Naive thymus-derived CD4-positive, alpha-beta T cell (primary cell): Measurements from ENCODE around the gene HAGH. TPM values are rescaled to one million over a fixed set of nuclear protein-coding genes. Genes with fewer than 3 reads are reported as not detected.

Experiments used
- ATAC-seq: fragments of 150-1000 bp; cut with Tn5 transposase; 2 replicates; pipeline ENCODE4 v1.10.0; 2021; ENCODE audit warnings: mild to moderate bottlenecking, moderate library complexity
- CTCF ChIA-PET: fragments of 350-600 bp; sonication (Branson Sonifier 250); formaldehyde crosslinking; loops from one replicate; lab custom pipeline; 2021; ENCODE audit warnings: antibody characterized with exemption; lab: Charles Lee
- POLR2A ChIA-PET: fragments of 350-600 bp; sonication (Branson Sonifier 250); formaldehyde crosslinking; loops from one replicate; lab custom pipeline; 2021; ENCODE audit warnings: antibody characterized with exemption, inconsistent platforms; lab: Charles Lee
- DNase-seq, 9 donors: peaks; one replicate each; pipeline versions ENCODE4 v3.0.0 to v3.0.0-alpha.2; 2020 to 2022; ENCODE audit warnings: mixed read lengths in 1 of 9
- H3K27ac ChIP-seq: one replicate; pipeline ENCODE4 v1.7.0; 2013; ENCODE audit warnings: mild to moderate bottlenecking, low read depth, low read length, moderate library complexity
- H3K27me3 ChIP-seq, 2 donors: one replicate each; pipeline ENCODE4 v1.7.0; 2013; ENCODE audit warnings: low read length in 2 of 2, mild to moderate bottlenecking in 2 of 2, moderate library complexity in 2 of 2; ENCODE audit not compliant: control insufficient read depth in 2 of 2, insufficient read depth in 2 of 2
- H3K36me3 ChIP-seq, 3 experiments: 1 replicate in 2 of 3; 2 replicates in 1 of 3; pipeline ENCODE4 v1.7.0; 2013; ENCODE audit warnings: low read length in 3 of 3, mild to moderate bottlenecking in 3 of 3, moderate library complexity in 1 of 3; ENCODE audit not compliant: insufficient read depth in 3 of 3, control insufficient read depth in 2 of 3
- H3K4me1 ChIP-seq, 2 donors: one replicate each; pipeline ENCODE4 v1.7.0; 2013; ENCODE audit warnings: low read length in 2 of 2, mild to moderate bottlenecking in 2 of 2, moderate library complexity in 1 of 2; ENCODE audit not compliant: control insufficient read depth in 2 of 2, insufficient read depth in 2 of 2
- H3K4me3 ChIP-seq: 2 replicates; pipeline ENCODE4 v1.7.0; 2013; ENCODE audit warnings: mild to moderate bottlenecking, low read length
- H3K9me3 ChIP-seq, 3 experiments: 1 replicate in 2 of 3; 2 replicates in 1 of 3; pipeline ENCODE4 v1.7.0; 2013; ENCODE audit warnings: low read length in 3 of 3; ENCODE audit not compliant: control insufficient read depth in 2 of 3
- H3K27ac Mint-ChIP-seq, 9 donors: one replicate each; pipeline ENCODE4 v1.8.0; 2020 to 2022; ENCODE audit warnings: mixed read lengths in 9 of 9, mild to moderate bottlenecking in 8 of 9, moderate library complexity in 5 of 9, inconsistent platforms in 2 of 9
- H3K27me3 Mint-ChIP-seq, 5 donors: one replicate each; pipeline ENCODE4 v1.8.0; 2021 to 2022; ENCODE audit warnings: mixed read lengths in 5 of 5, mild to moderate bottlenecking in 1 of 5
- H3K36me3 Mint-ChIP-seq, 5 donors: one replicate each; pipeline ENCODE4 v1.8.0; 2020 to 2022; ENCODE audit warnings: mixed read lengths in 5 of 5, mild to moderate bottlenecking in 3 of 5, inconsistent platforms in 1 of 5
- H3K4me1 Mint-ChIP-seq, 7 donors: one replicate each; pipeline ENCODE4 v1.8.0; 2020 to 2022; ENCODE audit warnings: mixed read lengths in 7 of 7, mild to moderate bottlenecking in 3 of 7, inconsistent platforms in 1 of 7
- H3K4me3 Mint-ChIP-seq, 10 donors: one replicate each; pipeline ENCODE4 v1.8.0; 2020 to 2022; ENCODE audit warnings: mild to moderate bottlenecking in 10 of 10, mixed read lengths in 10 of 10, moderate library complexity in 6 of 10, inconsistent platforms in 2 of 10
- H3K9me3 Mint-ChIP-seq, 11 donors: one replicate each; pipeline ENCODE4 v1.8.0; 2020 to 2022; ENCODE audit warnings: mixed read lengths in 11 of 11, mild to moderate bottlenecking in 4 of 11, inconsistent platforms in 1 of 11, moderate library complexity in 1 of 11
- intact Hi-C, 2 donors: fragments of 100-400 bp; cut with micrococcal nuclease; formaldehyde crosslinking; loops; one replicate each; pipeline ENCODE4 v1.15.1; 2023
- polyA plus RNA-seq, 2 donors: library from polyadenylated mRNA; unstranded; fragments of 300-500 nt; fragmentation: Illumina TruSeq; gene quantifications; one replicate each; pipeline ENCODE4 v1.2.3, GENCODE V29; 2021
- total RNA-seq, 6 experiments: library from RNA in 5 of 6; stranded (reverse) in 5 of 6; gene quantifications; 1 replicate in 5 of 6; 2 replicates in 1 of 6; pipeline ENCODE4 v1.2.3 and lab custom pipeline; 2021 to 2026

The HAGH gene
- total and polyA plus RNA-seq, 7 experiments from 2014 or later = 39.4 to 72.9 (median 48.9) TPM

DNA sequence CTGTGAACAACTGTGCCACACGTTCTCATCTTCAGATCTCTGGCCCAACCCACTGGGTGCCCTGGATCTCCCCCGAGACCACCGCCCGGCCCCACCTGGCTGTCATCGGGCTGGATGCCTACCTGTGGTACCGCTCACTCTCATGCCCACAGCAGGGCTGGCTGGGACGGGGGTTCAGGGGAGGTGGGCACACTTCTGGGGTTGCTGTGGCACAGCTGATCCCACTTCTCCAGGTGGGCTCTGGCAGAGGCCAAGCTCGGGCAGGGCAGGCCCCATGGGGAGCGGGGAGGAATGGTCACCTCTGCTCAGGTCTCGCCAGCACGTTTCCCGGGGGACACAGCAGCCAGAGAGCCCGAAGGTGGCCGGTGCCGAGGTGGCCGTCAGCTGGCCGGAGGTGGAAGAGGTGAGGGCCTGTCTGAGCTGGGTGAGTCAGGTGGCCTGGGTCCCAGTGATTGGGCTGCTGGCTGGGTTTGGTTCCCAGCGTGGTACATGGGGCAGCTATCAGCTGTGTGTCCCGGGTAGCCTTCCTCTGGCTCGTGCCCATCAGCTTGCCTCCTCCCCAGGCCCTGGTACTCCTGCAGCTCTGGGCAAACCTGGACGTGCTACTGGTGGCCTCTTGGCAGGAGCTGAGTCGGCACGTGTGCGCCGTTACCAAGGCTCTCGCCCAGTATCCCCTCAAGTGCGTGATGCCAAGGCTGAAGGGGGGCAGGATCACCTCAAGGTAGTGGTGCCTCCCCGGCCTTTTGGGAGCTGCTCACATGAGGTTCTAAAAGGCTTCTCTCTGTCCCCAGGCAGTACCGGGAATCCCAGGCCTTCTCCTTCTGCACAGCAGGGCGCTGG lies 51.4 kb downstream of the HAGH start:
- Mint-ChIP-seq H3K36me3 (peaks cover 0 to 8% (median 0%) of the 10 kb centered on the region in 5 donors), H3K27ac (peak overlapping the region in 1 of 9 donors; percentile 62), H3K4me3 (peak overlapping the region in 8 of 10 donors; percentile 20 to 91 (median 42)), H3K4me1 (peaks cover 8 to 24% (median 10%) of the 10 kb centered on the region in 7 donors), H3K27me3 (peaks cover 0 to 2% (median 0%) of the 10 kb centered on the region in 5 donors), H3K9me3 (peaks cover 0 to 3% (median 0%) of the 10 kb centered on the region in 11 donors)
- peaks cover 0 to 59% (median 0%) of the 10 kb centered on the region in 3 experiments for H3K36me3 ChIP-seq
- intact Hi-C loops = loop anchor here in 1 of 2 donors (10.0 kb wide), 1 partner anchor 430 kb away; no protein-coding TSS in a partner anchor
- H3K27me3 ChIP-seq = no peaks in the 10 kb centered on the region
- POLR2A ChIA-PET = interaction anchor here (1.1 to 7.9 kb wide), 5 partner anchors 6 to 69 kb away, joined by 3 to 93 read pairs (median 5); partner anchors contain the start of genes FAHD1, HAGH, MAPK8IP3 and NUBP2
- no peak for ATAC-seq
- no peaks in the 10 kb centered on the region for H3K9me3 ChIP-seq
- peaks cover 13 to 25% of the 10 kb centered on the region in 2 donors for H3K4me1 ChIP-seq
- H3K27ac ChIP-seq = no peak overlapping the region
- H3K4me3 ChIP-seq = no peak overlapping the region
- CTCF ChIA-PET = interaction anchor here (1.4 kb wide), 1 partner anchor 7 kb away, joined by 8 read pairs; the partner anchor contains the start of genes NUBP2 and SPSB3
- no peak for DNase-seq

DNA sequence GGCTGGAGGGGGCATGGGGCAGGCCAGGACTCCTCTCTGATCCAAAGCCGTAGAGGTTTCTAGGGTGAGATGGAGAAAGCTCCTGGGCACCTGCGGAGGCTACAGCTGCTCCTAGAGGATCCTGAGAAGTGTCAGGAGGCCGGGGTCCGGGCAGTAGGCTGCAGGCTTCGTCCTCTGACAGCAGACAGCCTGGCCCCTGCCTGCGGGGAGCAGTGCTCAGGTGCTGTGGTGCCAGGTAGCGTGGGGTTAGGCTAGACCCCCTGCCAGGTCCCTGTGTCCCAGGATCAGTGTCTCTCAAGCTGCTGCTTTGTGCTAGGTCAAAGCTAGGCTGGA lies 52.2 kb downstream of the HAGH start:
- ATAC-seq (no peak), DNase-seq (no peak)
- peak overlapping the region; percentile 85 for H3K27ac ChIP-seq
- CTCF ChIA-PET = interaction anchor here (0.6 to 1.4 kb wide), 2 partner anchors 8 to 84 kb away, joined by 3 to 8 read pairs; partner anchors contain the start of genes NUBP2 and SPSB3
- Mint-ChIP-seq H3K4me1 (peaks cover 8 to 23% (median 13%) of the 10 kb centered on the region in 7 donors), H3K36me3 (peaks cover 0 to 9% (median 0%) of the 10 kb centered on the region in 5 donors), H3K9me3 (peaks cover 0 to 3% (median 0%) of the 10 kb centered on the region in 11 donors), H3K4me3 (peak overlapping the region in 5 of 10 donors; percentile 6 to 91 (median 58)), H3K27me3 (peaks cover 0 to 2% (median 0%) of the 10 kb centered on the region in 5 donors), H3K27ac (peak overlapping the region in 1 of 9 donors; percentile 59)
- no peaks in the 10 kb centered on the region for H3K27me3 ChIP-seq
- no peaks in the 10 kb centered on the region for H3K9me3 ChIP-seq
- H3K4me1 ChIP-seq = peaks cover 13 to 26% of the 10 kb centered on the region in 2 donors
- peaks cover 0 to 51% (median 0%) of the 10 kb centered on the region in 3 experiments for H3K36me3 ChIP-seq
- POLR2A ChIA-PET = interaction anchor here (1.1 to 7.9 kb wide), 5 partner anchors 7 to 69 kb away, joined by 3 to 93 read pairs (median 5); partner anchors contain the start of genes FAHD1, HAGH, MAPK8IP3 and NUBP2
- intact Hi-C loops = loop anchor here in 1 of 2 donors (5.0 to 10.0 kb wide), 3 partner anchors 242 to 493 kb away; partner anchors contain the start of genes RNPS1 and TMEM204
- H3K4me3 ChIP-seq = no peak overlapping the region

DNA sequence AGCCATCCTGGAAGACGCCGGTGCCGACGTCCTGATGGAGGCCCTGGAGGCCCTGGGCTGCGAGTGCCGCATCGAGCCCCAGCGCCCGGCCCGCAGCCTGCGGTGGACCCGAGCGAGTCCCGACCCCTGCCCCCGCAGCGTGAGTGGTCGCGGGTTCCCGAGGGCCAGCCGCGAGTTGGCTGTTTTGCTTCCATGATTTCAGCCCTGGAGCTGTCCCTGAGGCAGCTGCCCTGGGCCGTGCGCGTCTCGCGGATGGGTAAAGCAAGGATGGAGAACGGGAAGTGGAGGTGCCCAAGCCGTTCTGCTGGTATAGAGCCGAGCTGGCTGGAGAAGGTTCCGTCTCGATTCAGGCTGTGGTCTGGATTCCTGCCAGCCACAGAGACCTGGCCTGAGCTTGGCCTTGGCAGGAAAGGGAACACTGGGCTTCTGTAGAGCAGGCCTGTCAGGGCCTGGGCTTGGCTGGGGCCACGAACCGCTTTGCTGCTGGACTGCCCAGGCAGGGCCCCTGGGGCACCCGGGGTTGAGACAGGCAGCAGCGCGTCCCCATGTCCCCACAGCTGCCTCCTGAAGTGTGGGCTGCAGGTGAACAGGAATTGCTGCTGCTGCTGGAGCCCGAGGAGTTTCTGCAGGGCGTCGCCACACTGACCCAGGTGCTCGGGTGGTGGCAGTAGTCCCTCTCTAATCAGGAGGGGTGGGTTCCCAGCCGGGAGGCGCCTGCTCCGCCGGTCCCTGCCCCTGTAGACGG lies 52.8 kb downstream of the HAGH start:
- Mint-ChIP-seq H3K36me3 (peaks cover 0 to 9% (median 0%) of the 10 kb centered on the region in 5 donors), H3K27ac (peak overlapping the region in 6 of 9 donors; percentile 43 to 92 (median 61)), H3K4me1 (peaks cover 8 to 23% (median 11%) of the 10 kb centered on the region in 7 donors), H3K9me3 (peaks cover 0 to 3% (median 0%) of the 10 kb centered on the region in 11 donors), H3K4me3 (peak overlapping the region; percentile 74 to 99 (median 96)), H3K27me3 (peaks cover 0 to 2% (median 0%) of the 10 kb centered on the region in 5 donors)
- DNase-seq (peak in 1 of 9 donors; percentile 38), ATAC-seq (peak; percentile 4)
- Histone ChIP-seq H3K9me3 (no peaks in the 10 kb centered on the region), H3K36me3 (peaks cover 0 to 47% (median 0%) of the 10 kb centered on the region in 3 experiments), H3K27me3 (no peaks in the 10 kb centered on the region), H3K4me1 (peaks cover 13 to 26% of the 10 kb centered on the region in 2 donors), H3K27ac (peak overlapping the region; percentile 85), H3K4me3 (peak overlapping the region; percentile 70)
- ChIA-PET CTCF (interaction anchor here (0.6 to 1.4 kb wide), 2 partner anchors 9 to 84 kb away, joined by 3 to 8 read pairs; partner anchors contain the start of genes NUBP2 and SPSB3), POLR2A (interaction anchor here (1.1 to 7.9 kb wide), 5 partner anchors 8 to 68 kb away, joined by 3 to 93 read pairs (median 5); partner anchors contain the start of genes FAHD1, HAGH, MAPK8IP3 and NUBP2)
- intact Hi-C loops = loop anchor here (1.0 to 10.0 kb wide), 10 partner anchors 8 to 493 kb away; partner anchors contain the start of genes CRAMP1 (in 2 of the 2), HAGH (in 2 of the 2), IFT140 (in 2 of the 2) and MAPK8IP3 (in 2 of the 2)

DNA sequence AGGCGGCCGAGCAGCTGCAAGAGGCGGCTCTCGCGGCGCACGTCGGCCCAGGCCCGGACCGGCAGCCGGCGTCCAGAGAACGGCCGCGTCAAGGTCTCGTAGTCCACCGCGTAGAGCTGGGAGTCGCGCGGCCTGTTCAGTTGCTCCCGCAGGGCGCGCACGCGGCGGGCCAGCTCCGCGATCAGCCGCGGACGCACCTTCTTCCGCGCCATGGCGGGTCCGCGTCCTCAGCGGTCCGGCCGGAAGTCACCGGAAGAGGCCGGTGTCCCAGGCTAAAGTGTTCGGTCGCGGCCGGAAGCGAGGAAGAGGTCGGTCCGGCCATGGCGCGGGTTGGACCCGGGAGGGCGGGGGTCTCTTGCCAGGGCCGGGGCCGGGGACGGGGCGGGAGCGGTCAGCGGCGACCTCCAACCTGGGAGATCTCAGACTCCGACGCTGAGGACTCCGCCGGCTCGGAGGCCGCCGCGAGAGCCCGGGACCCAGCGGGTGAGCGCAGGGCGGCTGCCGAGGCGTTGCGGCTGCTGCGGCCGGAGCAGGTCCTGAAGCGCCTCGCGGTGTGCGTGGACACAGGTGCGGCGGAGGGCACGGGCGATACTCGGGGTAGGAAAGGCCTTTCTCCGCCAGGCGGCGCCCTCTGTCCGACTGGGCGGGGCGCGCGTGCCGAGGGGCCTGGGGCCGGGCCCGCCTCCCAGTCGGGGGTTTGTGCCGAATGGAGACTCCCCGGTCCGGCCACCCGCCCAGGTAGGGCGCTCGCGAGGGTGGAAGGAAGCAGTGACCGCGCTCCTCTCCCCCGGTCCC lies 53.5 kb downstream of the HAGH start, which contains the start of gene MRPS34:
Gene MRPS34, minus strand, starts transcription at position 227 of the 795 bp plus-strand sequence. Its CDS starts 15 bp downstream, at position 212.
- Histone ChIP-seq H3K9me3 (no peaks in the 10 kb centered on the region), H3K4me3 (peak within 1 kb of the TSS; percentile 70), H3K36me3 (peaks cover 0 to 46% (median 0%) of the 10 kb centered on the region in 3 experiments), H3K27me3 (no peaks in the 10 kb centered on the region), H3K4me1 (peaks cover 13 to 26% of the 10 kb centered on the region in 2 donors), H3K27ac (peak within 1 kb of the TSS; percentile 85)
- POLR2A ChIA-PET = interaction anchor here (1.0 to 7.9 kb wide), 11 partner anchors 9 to 251 kb away, joined by 3 to 93 read pairs (median 5); partner anchors contain the start of genes FAHD1, HAGH, JPT2 and MAPK8IP3
- DNase-seq = peak; percentile 61 to 88 (median 73)
- H3K9me3 Mint-ChIP-seq = peaks cover 0 to 3% (median 0%) of the 10 kb centered on the region in 11 donors
- peaks cover 8 to 23% (median 11%) of the 10 kb centered on the region in 7 donors for H3K4me1 Mint-ChIP-seq
- CTCF ChIA-PET = interaction anchor here (0.7 to 3.3 kb wide), 3 partner anchors 8 to 10 kb away, joined by 4 to 13 read pairs (median 8); partner anchors contain the start of genes NUBP2 and SPSB3
- peaks cover 0 to 2% (median 0%) of the 10 kb centered on the region in 5 donors for H3K27me3 Mint-ChIP-seq
- ATAC-seq = peak; percentile 76
- H3K36me3 Mint-ChIP-seq = peaks cover 0 to 9% (median 0%) of the 10 kb centered on the region in 5 donors
- intact Hi-C loops = loop anchor here (1.0 to 10.0 kb wide), 10 partner anchors 9 to 494 kb away; partner anchors contain the start of genes CRAMP1 (in 2 of the 2), HAGH (in 2 of the 2), IFT140 (in 2 of the 2) and MAPK8IP3 (in 2 of the 2)
- peak within 1 kb of the TSS; percentile 91 to 99 (median 98) for H3K4me3 Mint-ChIP-seq
- H3K27ac Mint-ChIP-seq = peak within 1 kb of the TSS; percentile 86 to 98 (median 95)
